Measurements from ENCODE around the gene DDX39A.

DDX39A gene

GRCh38 chr19:14410091-14411051, 8.8 kb downstream of the DDX39A start:
- Histone ChIP-seq H2AFZ (ENCODE audit: low read depth) (no peak overlapping the region), H3K79me2 (ENCODE audit: insufficient read depth, low read depth) (peaks cover 43% of the 10 kb centered on the region), H3K27ac (no peak overlapping the region), H3K4me1 (ENCODE audit: low read depth, poor library complexity, severe bottlenecking) (peaks cover 9% of the 10 kb centered on the region), H3K27me3 (ENCODE audit: insufficient read depth, low read depth) (no peaks in the 10 kb centered on the region), H3K9ac (no peak overlapping the region), H3K4me2 (no peak overlapping the region), H4K20me1 (ENCODE audit: insufficient read depth) (peaks cover 15% of the 10 kb centered on the region; the same call in 1 of the 2 replicates), H3K4me3 (IDR thresholded peaks at IDR 0.05; ENCODE audit: insufficient read depth, low read depth, low read length) (no peak overlapping the region), H3K36me3 (ENCODE audit: insufficient read depth) (peaks cover 8% of the 10 kb centered on the region; the same call in 1 of the 2 replicates)
- TF ChIP-seq, protein P1, sequence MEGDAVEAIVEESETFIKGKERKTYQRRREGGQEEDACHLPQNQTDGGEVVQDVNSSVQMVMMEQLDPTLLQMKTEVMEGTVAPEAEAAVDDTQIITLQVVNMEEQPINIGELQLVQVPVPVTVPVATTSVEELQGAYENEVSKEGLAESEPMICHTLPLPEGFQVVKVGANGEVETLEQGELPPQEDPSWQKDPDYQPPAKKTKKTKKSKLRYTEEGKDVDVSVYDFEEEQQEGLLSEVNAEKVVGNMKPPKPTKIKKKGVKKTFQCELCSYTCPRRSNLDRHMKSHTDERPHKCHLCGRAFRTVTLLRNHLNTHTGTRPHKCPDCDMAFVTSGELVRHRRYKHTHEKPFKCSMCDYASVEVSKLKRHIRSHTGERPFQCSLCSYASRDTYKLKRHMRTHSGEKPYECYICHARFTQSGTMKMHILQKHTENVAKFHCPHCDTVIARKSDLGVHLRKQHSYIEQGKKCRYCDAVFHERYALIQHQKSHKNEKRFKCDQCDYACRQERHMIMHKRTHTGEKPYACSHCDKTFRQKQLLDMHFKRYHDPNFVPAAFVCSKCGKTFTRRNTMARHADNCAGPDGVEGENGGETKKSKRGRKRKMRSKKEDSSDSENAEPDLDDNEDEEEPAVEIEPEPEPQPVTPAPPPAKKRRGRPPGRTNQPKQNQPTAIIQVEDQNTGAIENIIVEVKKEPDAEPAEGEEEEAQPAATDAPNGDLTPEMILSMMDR (conservative IDR thresholded peaks at IDR 0.05; ENCODE audit: low read depth, low read length) = no peak

GRCh38 chr19:14409146-14410023, 9.8 kb downstream of the DDX39A start:
- H3K27me3 ChIP-seq (ENCODE audit: insufficient read depth, low read depth) = no peaks in the 10 kb centered on the region
- H3K79me2 ChIP-seq (ENCODE audit: insufficient read depth, low read depth) = peaks cover 34% of the 10 kb centered on the region
- no peak overlapping the region for H3K27ac ChIP-seq
- TF ChIP-seq, protein P1 (conservative IDR thresholded peaks at IDR 0.05; ENCODE audit: low read depth, low read length) = no peak
- no peak overlapping the region for H2AFZ ChIP-seq (ENCODE audit: low read depth)
- H3K4me2 ChIP-seq = no peak overlapping the region
- peaks cover 5% of the 10 kb centered on the region for H3K4me1 ChIP-seq (ENCODE audit: low read depth, poor library complexity, severe bottlenecking)
- H3K36me3 ChIP-seq (ENCODE audit: insufficient read depth) = peaks cover 8% of the 10 kb centered on the region; the same call in 1 of the 2 replicates
- no peak overlapping the region for H3K4me3 ChIP-seq (IDR thresholded peaks at IDR 0.05; ENCODE audit: insufficient read depth, low read depth, low read length)
- peaks cover 7% of the 10 kb centered on the region; the same call in 1 of the 2 replicates for H4K20me1 ChIP-seq (ENCODE audit: insufficient read depth)
- no peak overlapping the region for H3K9ac ChIP-seq

GRCh38 chr19:14408491-14409145, 10.5 kb downstream of the DDX39A start:
- no peak overlapping the region for H3K27ac ChIP-seq
- H3K79me2 ChIP-seq (ENCODE audit: insufficient read depth, low read depth) = peaks cover 26% of the 10 kb centered on the region
- H3K4me1 ChIP-seq (ENCODE audit: low read depth, poor library complexity, severe bottlenecking) = peaks cover 1% of the 10 kb centered on the region
- no peak overlapping the region for H3K4me2 ChIP-seq
- TF ChIP-seq, protein P1 (conservative IDR thresholded peaks at IDR 0.05; ENCODE audit: low read depth, low read length) = no peak
- H3K9ac ChIP-seq = no peak overlapping the region
- H2AFZ ChIP-seq (ENCODE audit: low read depth) = no peak overlapping the region
- peaks cover 8% of the 10 kb centered on the region; the same call in 1 of the 2 replicates for H3K36me3 ChIP-seq (ENCODE audit: insufficient read depth)
- no peaks in the 10 kb centered on the region for H3K27me3 ChIP-seq (ENCODE audit: insufficient read depth, low read depth)
- no peak overlapping the region for H3K4me3 ChIP-seq (IDR thresholded peaks at IDR 0.05; ENCODE audit: insufficient read depth, low read depth, low read length)
- H4K20me1 ChIP-seq (ENCODE audit: insufficient read depth) = peaks cover 3% of the 10 kb centered on the region; the same call in 1 of the 2 replicates
